HepG2 (cell line): ENCODE data around the gene MAN1A1. TPM values are rescaled to one million over a fixed set of nuclear protein-coding genes. Genes with fewer than 3 reads are reported as not detected.
"Not testable (repeated sequence)": the region's sequence is repeated elsewhere in the genome, so short reads cannot be mapped to it uniquely, and the experiment has no call there.

ENCODE experiments used
- ATAC-seq: fragments of 200-7000 bp; cut with Tn5 transposase; 3 replicates; pipeline ENCODE4 v1.9.1; 2020; ENCODE audit warnings: mild to moderate bottlenecking, moderate library complexity
- BruUV-seq: library from RNA; stranded (reverse); fragments of 400-500 nt; replicated peaks from 2 replicates; lab custom pipeline; 2021; lab: Mats Ljungman, UMichigan
- CTCF ChIA-PET: fragments of 300-600 bp; formaldehyde crosslinking; extraction: SDS; loops from one replicate; lab custom pipeline; 2021; ENCODE audit warnings: low total read pairs, inconsistent platforms, low intra/inter-chr PET ratio; lab: Yijun Ruan, JAX
- POLR2A ChIA-PET: fragments of 350-600 bp; sonication (Branson Sonifier 250); formaldehyde crosslinking; loops from one replicate; lab custom pipeline; 2020; ENCODE audit warnings: antibody characterized with exemption, inconsistent platforms; lab: Yijun Ruan, JAX
- DNase-seq: peaks from one replicate; pipeline ENCODE4 v3.0.0-alpha.2; 2015; ENCODE audit warnings: low spot score
- FAIRE-seq: peaks from 3 replicates; lab custom pipeline; 2011; peaks lifted over from hg19 to GRCh38; lab: Jason Lieb, UNC
- H2AFZ ChIP-seq: one replicate; pipeline ENCODE4 v1.6.1; 2011; ENCODE audit warnings: low read length, inconsistent platforms
- H3K27ac ChIP-seq: fragments of 300-600 bp; 3 replicates; pipeline ENCODE4 v1.8.0; 2011; ENCODE audit warnings: mixed run types, mild to moderate bottlenecking, mixed read lengths, low read length, inconsistent platforms; ENCODE audit not compliant: insufficient read depth; ENCODE audit errors: extremely low read length
- H3K27me3 ChIP-seq, 2 experiments: fragments of 200-600 bp in 1 of 2; 2 replicates in 1 of 2; 3 replicates in 1 of 2; pipeline versions ENCODE4 v1.6.0 to v1.8.0; 2011; ENCODE audit warnings: low read length in 2 of 2, mild to moderate bottlenecking in 2 of 2, moderate library complexity in 2 of 2, inconsistent platforms in 1 of 2; ENCODE audit not compliant: insufficient read depth in 2 of 2, control insufficient read depth in 1 of 2
- H3K36me3 ChIP-seq, 2 experiments: fragments of 200-600 bp in 1 of 2; replicated peaks in 1 of 2; 2 replicates in 1 of 2; 3 replicates in 1 of 2; pipeline versions ENCODE4 v1.5.1 to v1.8.0; 2011; ENCODE audit warnings: low read length in 2 of 2, inconsistent platforms in 1 of 2; ENCODE audit not compliant: insufficient read depth in 2 of 2, control insufficient read depth in 1 of 2
- H3K4me1 ChIP-seq: 2 replicates; pipeline ENCODE4 v1.5.1; 2012; ENCODE audit warnings: low read length, inconsistent platforms; ENCODE audit not compliant: insufficient read depth
- H3K4me2 ChIP-seq: 2 replicates; pipeline ENCODE4 v1.6.0; 2011; ENCODE audit warnings: low read depth, low read length, inconsistent platforms
- H3K4me3 ChIP-seq, 3 experiments: fragments of 200-600 bp in 1 of 3; sonication (generic), shearing (Covaris generic) in 1 of 3; replicated peaks in 1 of 3; 2 replicates each; pipeline ENCODE4 v1.5.1; 2011 to 2016; ENCODE audit warnings: low read length in 3 of 3, inconsistent platforms in 2 of 3, low read depth in 2 of 3, mild to moderate bottlenecking in 2 of 3, control low read depth in 1 of 3, mixed read lengths in 1 of 3; ENCODE audit not compliant: insufficient read depth in 1 of 3
- H3K79me2 ChIP-seq: one replicate; pipeline ENCODE4 v1.6.1; 2011; ENCODE audit warnings: low read length, inconsistent platforms; ENCODE audit not compliant: insufficient read depth
- H3K9ac ChIP-seq: 2 replicates; pipeline ENCODE4 v1.6.0; 2011; ENCODE audit warnings: mild to moderate bottlenecking, low read depth, low read length, inconsistent platforms; ENCODE audit not compliant: insufficient read depth
- H3K9me3 ChIP-seq: 2 replicates; pipeline ENCODE4 v1.5.1; 2012; ENCODE audit warnings: mild to moderate bottlenecking, low read length
- H4K20me1 ChIP-seq: 2 replicates; pipeline ENCODE4 v1.6.0; 2011; ENCODE audit warnings: inconsistent platforms, mild to moderate bottlenecking, low read length, moderate library complexity; ENCODE audit not compliant: insufficient read depth
- ADNP ChIP-seq: sonication (generic); formaldehyde crosslinking; IDR thresholded peaks from 2 replicates; pipeline ENCODE4 v1.4.0; 2020; ENCODE audit warnings: missing genetic modification reagents
- EHMT2 ChIP-seq: fragments of 200-600 bp; sonication (generic); IDR thresholded peaks from 2 replicates; pipeline ENCODE4 v1.7.0; 2017; ENCODE audit warnings: antibody characterized with exemption, low read depth, low read length, borderline replicate concordance
- HDAC2 ChIP-seq: sonication (generic); formaldehyde crosslinking; IDR thresholded peaks from 2 replicates; pipeline ENCODE4 v1.4.0; 2020; ENCODE audit warnings: missing genetic modification reagents
- IRF2 ChIP-seq: IDR thresholded peaks from 2 replicates; pipeline ENCODE4 v1.6.1; 2018; ENCODE audit warnings: missing genetic modification reagents, missing compliant biosample characterization
- MAFF ChIP-seq: IDR thresholded peaks from 2 replicates; pipeline ENCODE4 v1.6.1; 2011; ENCODE audit warnings: low read depth, low read length, improper control_type of control experiment
- MBD4 ChIP-seq: IDR thresholded peaks from 2 replicates; pipeline ENCODE4 v1.6.1; 2012; ENCODE audit warnings: low read length, inconsistent platforms, borderline replicate concordance
- MIXL1 ChIP-seq: IDR thresholded peaks from 2 replicates; pipeline ENCODE4 v1.6.1; 2016
- RCOR2 ChIP-seq: IDR thresholded peaks from 2 replicates; pipeline ENCODE4 v1.6.1; 2016; ENCODE audit warnings: missing biosample characterization, missing genetic modification reagents
- SOX5 ChIP-seq: IDR thresholded peaks from 2 replicates; pipeline ENCODE4 v1.6.1; 2016; ENCODE audit warnings: borderline replicate concordance
- ZBTB7A ChIP-seq: sonication (generic); formaldehyde crosslinking; IDR thresholded peaks from 2 replicates; pipeline ENCODE4 v1.8.0; 2022; ENCODE audit warnings: mild to moderate bottlenecking, missing genetic modification reagents
- ZC3H4 ChIP-seq: sonication (generic); formaldehyde crosslinking; IDR thresholded peaks from 2 replicates; pipeline ENCODE4 v1.4.0; 2020; ENCODE audit warnings: missing genetic modification reagents, borderline replicate concordance
- ZMYM3 ChIP-seq: sonication (generic); formaldehyde crosslinking; IDR thresholded peaks from 2 replicates; pipeline ENCODE4 v1.5.1; 2020; ENCODE audit warnings: mild to moderate bottlenecking, missing genetic modification reagents
- ZNF562 ChIP-seq: sonication (generic); formaldehyde crosslinking; IDR thresholded peaks from 2 replicates; pipeline ENCODE4 v1.8.0; 2022; ENCODE audit warnings: missing genetic modification reagents, borderline replicate concordance
- ZNF816 ChIP-seq: sonication (generic); formaldehyde crosslinking; IDR thresholded peaks from 2 replicates; pipeline ENCODE4 v1.8.0; 2022; ENCODE audit warnings: missing genetic modification reagents, mild to moderate bottlenecking, borderline replicate concordance
- ZNF841 ChIP-seq: sonication (generic); formaldehyde crosslinking; IDR thresholded peaks from 2 replicates; pipeline ENCODE4 v1.8.1; 2023; ENCODE audit warnings: missing genetic modification reagents, borderline replicate concordance
- WGBS: methylation state at CpG from one replicate; pipeline ENCODE4 v1.1.6; 2017; ENCODE audit warnings: low lambda C conversion rate; 5-methylcytosine and 5-hydroxymethylcytosine counted together
- in situ Hi-C: cut with HindIII; loops from 2 replicates; pipeline ENCODE4 v1.10.0; 2017; ENCODE audit warnings: low pct_unique_long_range_greater_than_20kb; ENCODE audit not compliant: extremely low pct_ligation_motif_present
- intact Hi-C: fragments of 100-400 bp; cut with micrococcal nuclease; formaldehyde crosslinking; loops from one replicate; pipeline ENCODE4 v1.10.0; 2022; ENCODE audit not compliant: unreplicated experiment
- polyA plus RNA-seq, 8 experiments: library from polyadenylated mRNA; depleted of rRNA in 3 of 8; stranded (reverse) in 7 of 8; unstranded in 1 of 8; fragments of >200 nt; fragmentation: Illumina TruSeq in 4 of 8; extraction: Trizol in 4 of 8; gene quantifications; 2 replicates each; pipeline versions ENCODE4 v1.2.1 to v1.2.3, GENCODE V29; 2011 to 2016; ENCODE audit warnings: low read depth in 4 of 8, missing spikeins in 1 of 8, mixed read lengths in 1 of 8; ENCODE audit not compliant: insufficient read depth in 1 of 8
- total RNA-seq, 5 experiments: library from RNA; depleted of rRNA; stranded (reverse); fragments of >200 nt; fragmentation: Illumina TruSeq; extraction: Trizol; gene quantifications; 2 replicates each; pipeline ENCODE4 v1.2.3, GENCODE V29; 2016; ENCODE audit warnings: low read depth in 1 of 5
- TF ChIP-seq, protein P1 (sequence below): sonication (generic); formaldehyde crosslinking; conservative IDR thresholded peaks from 2 replicates; pipeline ENCODE4 v1.4.0; 2020; ENCODE audit warnings: missing genetic modification reagents
- TF ChIP-seq, protein P2 (sequence below): sonication (generic); formaldehyde crosslinking; IDR thresholded peaks from 2 replicates; pipeline ENCODE4 v1.4.0; 2020; ENCODE audit warnings: missing genetic modification reagents
- TF ChIP-seq, protein P3 (sequence below), 2 experiments: sonication (generic) in 1 of 2; formaldehyde crosslinking in 1 of 2; IDR thresholded peaks; 2 replicates each; pipeline versions ENCODE4 v1.4.0 to v1.6.1; 2018 to 2020; ENCODE audit warnings: missing genetic modification reagents in 2 of 2, borderline replicate concordance in 1 of 2, low read depth in 1 of 2, mild to moderate bottlenecking in 1 of 2, missing biosample characterization in 1 of 2

MAN1A1 gene
- total and polyA plus RNA-seq, 2 of the 13 experiments (the other 11 are each of a cell fraction or from before 2014, with no cell fraction given): 156 to 236 TPM

DNA sequence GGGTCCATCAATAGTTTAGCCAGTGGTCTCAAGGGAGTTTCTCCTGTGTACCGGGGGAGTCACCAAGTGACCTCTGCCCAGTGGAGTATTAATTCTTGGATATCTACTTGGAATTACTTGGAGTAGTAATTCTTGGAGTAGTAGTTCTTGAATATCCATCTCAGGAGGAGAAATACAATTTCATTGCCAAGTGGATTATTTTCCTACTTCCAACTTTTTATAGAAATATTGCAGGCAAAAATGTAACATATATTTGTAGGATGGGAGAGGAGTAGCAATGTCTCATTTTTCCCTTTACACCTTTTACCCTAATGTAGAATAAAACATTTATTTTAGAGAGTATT, 179.5 kb downstream of the MAN1A1 start (continued):
- no peak for TF ChIP-seq ZNF562 (CRISPR knock-in tag)
- TF ChIP-seq ZBTB7A (CRISPR knock-in tag): no peak
- TF ChIP-seq, protein P1, sequence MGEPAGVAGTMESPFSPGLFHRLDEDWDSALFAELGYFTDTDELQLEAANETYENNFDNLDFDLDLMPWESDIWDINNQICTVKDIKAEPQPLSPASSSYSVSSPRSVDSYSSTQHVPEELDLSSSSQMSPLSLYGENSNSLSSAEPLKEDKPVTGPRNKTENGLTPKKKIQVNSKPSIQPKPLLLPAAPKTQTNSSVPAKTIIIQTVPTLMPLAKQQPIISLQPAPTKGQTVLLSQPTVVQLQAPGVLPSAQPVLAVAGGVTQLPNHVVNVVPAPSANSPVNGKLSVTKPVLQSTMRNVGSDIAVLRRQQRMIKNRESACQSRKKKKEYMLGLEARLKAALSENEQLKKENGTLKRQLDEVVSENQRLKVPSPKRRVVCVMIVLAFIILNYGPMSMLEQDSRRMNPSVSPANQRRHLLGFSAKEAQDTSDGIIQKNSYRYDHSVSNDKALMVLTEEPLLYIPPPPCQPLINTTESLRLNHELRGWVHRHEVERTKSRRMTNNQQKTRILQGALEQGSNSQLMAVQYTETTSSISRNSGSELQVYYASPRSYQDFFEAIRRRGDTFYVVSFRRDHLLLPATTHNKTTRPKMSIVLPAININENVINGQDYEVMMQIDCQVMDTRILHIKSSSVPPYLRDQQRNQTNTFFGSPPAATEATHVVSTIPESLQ: 0 out of 2 replicates have a peak, but pooled peaks have one; percentile 14
- TF ChIP-seq MIXL1 (CRISPR knock-in tag): no peak
- 0 out of 2 replicates have a peak, but pooled peaks have one; percentile 20 for TF ChIP-seq ZNF816
- no peak for TF ChIP-seq ZC3H4 (CRISPR knock-in tag)
- TF ChIP-seq MAFF: no peak
- TF ChIP-seq EHMT2: no peak
- TF ChIP-seq MBD4: no peak

DNA sequence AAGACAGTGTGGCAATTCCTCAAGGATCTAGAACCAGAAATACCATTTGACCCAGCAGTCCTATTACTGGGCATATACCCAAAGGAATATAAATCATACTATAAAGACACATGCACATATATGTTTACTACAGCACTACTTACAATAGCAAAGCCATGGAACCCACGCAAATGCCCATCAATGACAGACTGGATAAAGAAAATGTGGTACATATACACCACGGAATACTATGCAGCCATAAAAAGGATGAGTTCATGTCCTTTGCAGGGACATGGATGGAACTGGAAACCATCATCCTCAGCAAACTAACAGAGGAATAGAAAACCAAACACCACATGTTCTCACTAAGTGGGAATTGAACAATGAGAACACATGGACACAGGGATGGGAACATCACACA, 180.2 kb downstream of the MAN1A1 start:
- in situ Hi-C loops, H3K79me2 ChIP-seq, DNase-seq, FAIRE-seq, CTCF ChIA-PET, H3K9ac ChIP-seq, POLR2A ChIA-PET, H3K4me2 ChIP-seq, H3K9me3 ChIP-seq, intact Hi-C loops, ATAC-seq, H3K4me3 ChIP-seq, BruUV-seq, H3K36me3 ChIP-seq, H4K20me1 ChIP-seq, H3K27me3 ChIP-seq, H2AFZ ChIP-seq: not testable (repeated sequence)
- WGBS: 93% methylated on average over 2 of the region's 2 CpGs
- H3K4me1 ChIP-seq: peaks cover 58% of the 10 kb centered on the region
- peak overlapping the region; percentile 74 for H3K27ac ChIP-seq
- TF ChIP-seq, protein P2, sequence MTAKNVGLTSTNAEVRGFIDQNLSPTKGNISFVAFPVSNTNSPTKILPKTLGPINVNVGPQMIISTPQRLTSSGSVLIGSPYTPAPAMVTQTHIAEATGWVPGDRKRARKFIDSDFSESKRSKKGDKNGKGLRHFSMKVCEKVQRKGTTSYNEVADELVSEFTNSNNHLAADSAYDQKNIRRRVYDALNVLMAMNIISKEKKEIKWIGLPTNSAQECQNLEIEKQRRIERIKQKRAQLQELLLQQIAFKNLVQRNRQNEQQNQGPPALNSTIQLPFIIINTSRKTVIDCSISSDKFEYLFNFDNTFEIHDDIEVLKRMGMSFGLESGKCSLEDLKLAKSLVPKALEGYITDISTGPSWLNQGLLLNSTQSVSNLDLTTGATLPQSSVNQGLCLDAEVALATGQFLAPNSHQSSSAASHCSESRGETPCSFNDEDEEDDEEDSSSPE (CRISPR knock-in tag): peak; percentile 6; the same call in 1 of the 2 replicates
- TF ChIP-seq, protein P3, sequence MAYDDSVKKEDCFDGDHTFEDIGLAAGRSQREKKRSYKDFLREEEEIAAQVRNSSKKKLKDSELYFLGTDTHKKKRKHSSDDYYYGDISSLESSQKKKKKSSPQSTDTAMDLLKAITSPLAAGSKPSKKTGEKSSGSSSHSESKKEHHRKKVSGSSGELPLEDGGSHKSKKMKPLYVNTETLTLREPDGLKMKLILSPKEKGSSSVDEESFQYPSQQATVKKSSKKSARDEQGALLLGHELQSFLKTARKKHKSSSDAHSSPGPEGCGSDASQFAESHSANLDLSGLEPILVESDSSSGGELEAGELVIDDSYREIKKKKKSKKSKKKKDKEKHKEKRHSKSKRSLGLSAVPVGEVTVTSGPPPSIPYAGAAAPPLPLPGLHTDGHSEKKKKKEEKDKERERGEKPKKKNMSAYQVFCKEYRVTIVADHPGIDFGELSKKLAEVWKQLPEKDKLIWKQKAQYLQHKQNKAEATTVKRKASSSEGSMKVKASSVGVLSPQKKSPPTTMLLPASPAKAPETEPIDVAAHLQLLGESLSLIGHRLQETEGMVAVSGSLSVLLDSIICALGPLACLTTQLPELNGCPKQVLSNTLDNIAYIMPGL (CRISPR knock-in tag; IDR thresholded peaks at IDR 0.05; ENCODE audit: borderline replicate concordance in 1 of 2, low read depth in 1 of 2): 0 out of 4 replicates have a peak, but pooled peaks of 1 of the 2 experiments have one; percentile 40
- TF ChIP-seq SOX5: peak; percentile 24; the same call in 1 of the 2 replicates
- TF ChIP-seq ZMYM3 (CRISPR knock-in tag): peak; percentile 86
- 0 out of 2 replicates have a peak, but pooled peaks have one; percentile 55 for TF ChIP-seq ADNP (CRISPR knock-in tag)
- TF ChIP-seq HDAC2 (CRISPR knock-in tag): peak; percentile 21; the same call in 1 of the 2 replicates
- TF ChIP-seq ZNF841 (CRISPR knock-in tag): 0 out of 2 replicates have a peak, but pooled peaks have one; percentile 24
- TF ChIP-seq RCOR2 (CRISPR knock-in tag): peak; percentile 38; the same call in 1 of the 2 replicates
- 0 out of 2 replicates have a peak, but pooled peaks have one; percentile 32 for TF ChIP-seq IRF2
